ENCODE results near the gene RIN3.

RIN3 gene

DNA sequence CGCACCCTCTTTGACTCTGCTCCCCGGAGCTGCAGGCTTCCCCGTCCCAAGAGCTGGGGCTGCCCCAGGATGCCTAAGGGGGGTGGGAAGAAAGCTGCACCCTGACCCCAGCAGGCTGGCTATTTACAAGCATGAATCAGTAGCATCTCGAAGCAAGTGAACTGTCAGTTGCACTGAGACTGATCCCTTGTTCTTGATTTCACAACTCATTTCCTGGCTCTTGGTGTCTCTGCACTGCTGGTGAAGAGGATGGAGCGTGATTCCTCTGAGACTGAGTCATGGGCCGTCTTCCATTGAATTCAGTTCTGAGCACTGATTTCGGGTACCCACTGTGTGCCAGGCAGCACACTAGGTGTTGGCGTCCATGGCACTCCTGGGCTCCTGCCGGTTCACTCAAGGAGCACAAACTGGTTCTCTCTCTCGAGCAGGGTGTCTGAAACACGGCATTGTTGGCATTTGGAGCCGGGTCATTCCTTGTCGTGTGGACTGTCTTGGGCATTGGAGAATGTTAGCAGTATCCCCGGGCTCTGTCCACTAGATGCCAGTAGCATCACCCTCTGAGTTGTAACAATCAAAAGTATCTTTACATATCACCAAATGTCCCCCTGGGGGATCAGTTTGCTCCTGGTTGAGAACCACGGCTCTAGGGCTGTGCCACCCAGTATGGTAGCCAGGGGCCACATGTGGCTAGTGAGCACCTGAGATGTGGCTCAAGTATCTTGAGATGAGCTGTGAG, 86.9 kb downstream of the RIN3 start:
- TF ChIP-seq, protein P1, sequence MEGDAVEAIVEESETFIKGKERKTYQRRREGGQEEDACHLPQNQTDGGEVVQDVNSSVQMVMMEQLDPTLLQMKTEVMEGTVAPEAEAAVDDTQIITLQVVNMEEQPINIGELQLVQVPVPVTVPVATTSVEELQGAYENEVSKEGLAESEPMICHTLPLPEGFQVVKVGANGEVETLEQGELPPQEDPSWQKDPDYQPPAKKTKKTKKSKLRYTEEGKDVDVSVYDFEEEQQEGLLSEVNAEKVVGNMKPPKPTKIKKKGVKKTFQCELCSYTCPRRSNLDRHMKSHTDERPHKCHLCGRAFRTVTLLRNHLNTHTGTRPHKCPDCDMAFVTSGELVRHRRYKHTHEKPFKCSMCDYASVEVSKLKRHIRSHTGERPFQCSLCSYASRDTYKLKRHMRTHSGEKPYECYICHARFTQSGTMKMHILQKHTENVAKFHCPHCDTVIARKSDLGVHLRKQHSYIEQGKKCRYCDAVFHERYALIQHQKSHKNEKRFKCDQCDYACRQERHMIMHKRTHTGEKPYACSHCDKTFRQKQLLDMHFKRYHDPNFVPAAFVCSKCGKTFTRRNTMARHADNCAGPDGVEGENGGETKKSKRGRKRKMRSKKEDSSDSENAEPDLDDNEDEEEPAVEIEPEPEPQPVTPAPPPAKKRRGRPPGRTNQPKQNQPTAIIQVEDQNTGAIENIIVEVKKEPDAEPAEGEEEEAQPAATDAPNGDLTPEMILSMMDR (IDR thresholded peaks at IDR 0.05), result no peak; the same call in 1 of the 2 replicates

DNA sequence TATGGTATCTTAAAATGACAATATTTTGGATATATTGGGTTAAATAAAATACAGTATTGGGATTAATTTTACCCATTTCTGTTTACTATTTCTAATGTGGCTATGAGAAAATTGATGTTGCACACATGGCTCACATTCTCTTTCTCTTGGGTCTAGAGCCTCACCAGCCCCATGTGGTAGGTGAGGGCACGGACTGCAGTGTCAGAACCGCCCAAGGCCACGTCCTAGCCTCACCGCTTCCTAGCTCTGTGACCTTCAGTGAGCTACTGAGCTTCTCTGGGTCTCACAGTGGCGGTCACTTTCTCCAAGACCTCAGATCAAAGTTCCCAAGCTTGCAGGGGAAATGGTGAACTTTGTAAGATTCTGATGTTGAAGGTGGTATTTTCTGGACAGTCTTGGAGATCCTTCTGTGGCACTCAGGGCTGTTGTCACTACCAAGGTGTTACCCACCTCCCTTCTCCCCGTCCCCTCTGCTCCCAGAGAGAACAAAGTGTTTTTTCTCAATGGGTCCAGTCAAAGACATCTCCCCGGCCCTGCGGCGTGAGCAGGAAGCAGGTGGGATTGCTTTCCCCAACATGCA, 87.6 kb downstream of the RIN3 start:
- TF ChIP-seq, protein P1 (IDR thresholded peaks at IDR 0.05), result no peak

DNA sequence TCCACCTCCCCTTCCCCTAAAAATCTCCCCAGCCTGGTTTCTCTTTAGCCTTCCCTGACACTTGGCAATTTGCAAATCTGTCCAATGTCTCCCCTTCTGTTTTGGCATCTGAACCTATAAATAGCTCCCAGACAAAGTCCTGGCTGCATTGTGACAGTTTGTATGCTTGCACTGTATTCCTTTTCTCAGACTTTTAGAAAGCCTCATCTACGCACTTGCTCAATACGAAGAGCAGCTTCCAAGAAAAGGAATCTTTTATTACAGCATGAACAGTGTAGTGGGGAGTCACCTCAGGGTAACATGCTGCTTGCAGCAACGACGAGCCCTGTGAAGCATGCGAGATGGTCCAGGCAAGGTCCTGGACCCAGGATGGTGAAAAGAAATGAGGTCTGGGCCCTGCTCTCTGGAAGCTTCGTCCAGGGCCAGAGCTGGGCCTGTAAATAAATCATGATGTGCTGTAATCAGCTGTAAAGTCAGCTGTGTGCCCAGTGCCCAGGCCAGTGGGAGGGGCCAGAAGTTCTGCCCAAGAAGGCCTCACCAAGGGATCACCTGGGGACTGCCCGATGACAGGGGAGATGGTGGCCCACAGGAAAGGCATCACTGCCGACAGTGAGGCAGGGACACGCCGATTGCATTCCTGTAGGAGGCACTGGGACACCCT, 88.3 kb downstream of the RIN3 start:
- TF ChIP-seq, protein P1 (IDR thresholded peaks at IDR 0.05), result no peak

DNA sequence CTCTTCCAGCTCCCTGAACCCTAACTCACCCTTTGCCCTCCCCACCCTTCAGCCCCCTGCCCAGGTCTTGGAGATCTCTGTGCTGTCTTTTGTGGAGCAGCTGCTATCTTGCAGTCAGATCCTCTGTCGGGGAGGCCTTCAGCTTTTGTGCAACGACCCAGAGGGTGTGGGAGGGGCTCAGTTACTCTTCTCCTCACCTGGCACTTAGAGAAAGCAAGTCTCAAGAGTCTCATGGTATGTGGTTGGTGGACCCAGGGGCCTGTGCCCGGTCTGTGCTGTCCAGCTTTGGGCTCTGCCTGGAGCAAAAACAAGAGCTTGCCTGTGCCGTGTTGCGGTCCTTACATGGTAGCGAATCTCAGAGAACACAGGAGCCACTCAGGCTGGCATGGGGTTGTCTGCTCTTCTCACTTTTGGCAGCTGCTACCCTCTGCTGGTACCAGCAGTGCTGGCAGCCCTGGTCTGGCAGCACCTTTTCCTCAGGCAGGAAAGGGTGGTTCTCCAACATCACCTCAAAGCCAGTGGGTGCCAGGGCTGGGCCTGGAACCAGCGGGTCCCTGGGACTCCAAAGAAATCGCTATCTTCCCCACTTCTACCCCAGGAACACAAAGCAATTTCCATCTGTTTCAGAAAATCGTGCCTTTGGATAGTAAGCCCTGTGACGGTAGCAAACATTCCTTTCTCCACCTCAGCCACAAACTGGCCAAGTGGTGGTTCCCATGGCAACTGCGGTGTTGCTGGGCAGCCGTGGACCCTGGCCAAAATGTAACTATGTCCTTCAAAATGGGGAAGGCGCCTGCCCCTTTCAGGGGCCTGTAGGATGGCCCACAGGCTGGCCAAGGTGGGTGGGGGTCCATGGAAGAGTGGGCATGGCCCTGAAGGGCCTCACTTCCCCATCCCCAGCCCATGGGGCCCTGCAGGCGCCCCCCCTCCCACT, 90.0 kb downstream of the RIN3 start:
- TF ChIP-seq, protein P1 (IDR thresholded peaks at IDR 0.05), result peak; percentile 53

DNA sequence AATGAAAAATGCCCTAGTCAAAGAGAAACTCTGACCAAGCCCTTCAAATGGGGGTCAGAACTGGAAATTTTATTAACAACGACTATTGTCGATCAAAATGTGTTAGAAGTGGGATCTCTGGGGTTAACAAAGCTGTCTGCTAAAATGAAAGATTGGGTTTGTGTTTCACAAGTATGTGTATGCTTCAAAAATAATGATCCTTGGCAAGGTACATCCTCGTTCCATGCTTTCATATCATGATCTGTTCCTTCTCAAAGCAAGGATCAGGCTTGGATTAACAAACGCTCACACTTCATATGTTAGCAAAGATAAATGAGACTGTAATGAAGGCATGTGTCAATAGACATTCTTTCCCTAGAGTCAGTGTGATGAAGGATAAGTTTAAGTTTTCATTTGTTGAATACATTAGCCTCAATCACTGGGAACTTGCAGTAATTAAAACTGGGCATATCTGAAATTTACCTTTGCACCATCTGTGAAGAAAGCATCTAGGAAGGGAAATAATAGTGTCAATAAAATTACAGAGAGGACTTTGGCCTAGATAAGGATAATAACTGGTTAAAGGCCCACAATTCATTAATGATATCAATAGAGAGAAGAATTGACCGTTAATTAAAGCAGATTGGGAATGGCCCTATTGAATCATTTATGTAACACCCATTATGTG, 91.8 kb downstream of the RIN3 start:
- TF ChIP-seq, protein P1 (IDR thresholded peaks at IDR 0.05), result no peak

DNA sequence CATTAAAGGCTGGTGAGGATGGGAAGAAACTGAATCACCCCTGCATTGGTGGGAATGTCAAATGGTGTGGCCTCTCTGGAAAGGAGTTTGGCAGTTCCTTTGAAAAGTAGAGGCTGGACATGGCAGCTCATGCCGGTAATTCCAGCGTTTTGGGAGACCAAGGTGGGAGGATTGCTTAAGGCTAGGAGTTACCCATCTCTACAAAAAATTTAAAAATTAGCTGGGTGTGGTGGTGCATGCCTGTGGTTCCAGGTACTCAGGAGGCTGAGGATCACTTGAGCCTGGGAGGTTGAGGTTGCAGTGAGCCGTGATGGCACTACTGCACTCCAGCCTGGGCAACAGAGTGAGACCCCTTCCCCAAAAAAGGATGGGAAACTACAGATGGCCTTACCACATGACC, 93.7 kb downstream of the RIN3 start:
- TF ChIP-seq, protein P1 (IDR thresholded peaks at IDR 0.05), result no peak

All from LNCAP (cell line).